CD4-positive, alpha-beta T cell treated with Interleukin-4 for 4 hours (primary cell): ENCODE results near the gene TP53.
"Not testable (repeated sequence)": the region's sequence is repeated elsewhere in the genome, so short reads cannot be mapped to it uniquely, and the experiment has no call there.

ENCODE experiments used
- DNase-seq: peaks from one replicate; pipeline ENCODE4 v3.0.0-alpha.2; 2020

TP53 gene

DNA sequence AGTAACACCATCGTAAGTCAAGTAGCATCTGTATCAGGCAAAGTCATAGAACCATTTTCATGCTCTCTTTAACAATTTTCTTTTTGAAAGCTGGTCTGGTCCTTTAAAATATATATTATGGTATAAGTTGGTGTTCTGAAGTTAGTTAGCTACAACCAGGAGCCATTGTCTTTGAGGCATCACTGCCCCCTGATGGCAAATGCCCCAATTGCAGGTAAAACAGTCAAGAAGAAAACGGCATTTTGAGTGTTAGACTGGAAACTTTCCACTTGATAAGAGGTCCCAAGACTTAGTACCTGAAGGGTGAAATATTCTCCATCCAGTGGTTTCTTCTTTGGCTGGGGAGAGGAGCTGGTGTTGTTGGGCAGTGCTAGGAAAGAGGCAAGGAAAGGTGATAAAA lies 14.1 kb downstream of the TP53 start:
- peak; percentile 31 for DNase-seq

DNA sequence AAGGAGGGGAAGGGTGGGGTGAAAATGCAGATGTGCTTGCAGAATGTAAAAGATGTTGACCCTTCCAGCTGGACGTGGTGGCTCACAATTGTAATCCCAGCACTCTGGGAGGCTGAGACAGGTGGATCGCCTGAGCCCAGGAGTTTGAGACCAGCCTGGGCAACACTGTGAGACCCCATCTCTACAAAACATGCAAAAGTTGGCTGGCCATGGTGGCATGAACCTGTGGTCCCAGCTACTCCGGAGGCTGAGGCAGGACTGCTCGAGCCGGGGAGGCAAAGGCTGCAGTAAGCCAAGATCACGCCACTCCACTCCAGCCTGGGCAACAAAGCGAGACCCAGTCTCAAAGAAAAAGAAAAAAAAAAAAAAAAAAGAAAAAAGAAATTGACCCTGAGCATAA lies 18.8 kb downstream of the TP53 start:
- DNase-seq: no peak

DNA sequence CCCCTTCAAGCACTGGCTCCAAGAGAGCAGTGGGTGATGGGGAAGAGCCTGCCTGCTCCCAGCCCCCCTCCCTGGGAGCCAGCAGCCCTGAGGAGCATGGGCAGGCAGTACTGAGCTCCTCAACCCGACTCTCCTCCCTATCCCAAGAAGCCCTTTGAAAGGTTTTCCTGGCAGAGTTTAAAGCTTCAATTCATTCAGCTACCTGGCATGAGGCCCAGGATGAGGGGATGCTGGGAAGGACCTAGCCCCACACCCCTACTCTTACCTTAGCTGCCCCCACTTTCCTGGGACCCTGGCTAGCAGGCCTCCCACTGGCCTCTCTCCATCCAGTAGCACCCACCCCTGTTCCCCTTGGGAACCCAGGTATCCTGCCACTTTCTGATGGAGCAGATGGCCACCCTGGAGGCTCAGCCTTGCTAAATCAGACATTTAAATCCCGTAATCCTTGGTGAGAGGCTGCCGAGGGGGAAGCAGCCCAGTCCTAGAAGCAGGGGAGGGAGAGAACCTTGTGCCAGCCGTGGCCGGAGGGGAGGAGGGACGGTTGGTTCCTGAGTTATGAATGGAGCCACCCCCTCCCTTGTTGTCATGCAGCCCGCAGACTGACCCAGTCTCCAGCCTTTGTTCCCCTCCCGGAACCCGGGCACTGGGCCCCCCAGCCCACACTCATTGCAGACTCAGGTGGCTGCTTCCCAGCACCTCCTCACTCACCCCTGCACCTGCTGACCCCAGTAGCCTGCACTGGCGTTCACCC lies 19.5 kb downstream of the TP53 start:
- no peak for DNase-seq

DNA sequence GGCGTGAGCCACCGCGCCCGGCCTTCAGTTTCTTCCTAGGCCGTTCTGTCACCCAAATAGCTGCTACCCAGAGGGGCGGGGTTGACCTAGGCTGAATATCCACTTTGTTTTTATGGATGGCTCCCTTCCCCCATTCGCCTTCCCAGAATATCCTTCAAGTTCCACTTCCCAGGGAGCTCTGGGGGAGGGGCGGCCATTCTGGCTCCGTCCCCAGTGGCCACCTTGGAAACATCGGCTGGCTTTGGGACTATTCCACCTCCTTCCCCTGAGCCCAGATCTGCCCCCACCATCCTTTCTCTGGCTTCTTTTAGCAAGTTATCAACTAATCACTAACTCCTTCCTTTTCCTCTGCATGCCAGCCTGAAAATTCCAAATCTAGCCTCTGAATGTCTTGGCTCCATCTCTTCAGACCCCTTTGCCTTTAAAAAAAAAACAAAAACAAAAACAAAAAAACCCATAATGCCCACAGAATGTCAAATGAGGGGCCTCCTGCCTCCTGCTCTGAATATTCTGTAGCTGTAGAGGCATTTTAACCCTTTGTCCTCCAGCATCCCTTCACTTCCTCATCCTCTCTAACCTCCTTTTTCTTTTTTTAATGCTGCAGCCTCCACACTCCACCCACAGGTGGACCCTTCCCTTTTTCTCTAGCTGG lies 30.2 kb downstream of the TP53 start:
- DNase-seq: no peak

DNA sequence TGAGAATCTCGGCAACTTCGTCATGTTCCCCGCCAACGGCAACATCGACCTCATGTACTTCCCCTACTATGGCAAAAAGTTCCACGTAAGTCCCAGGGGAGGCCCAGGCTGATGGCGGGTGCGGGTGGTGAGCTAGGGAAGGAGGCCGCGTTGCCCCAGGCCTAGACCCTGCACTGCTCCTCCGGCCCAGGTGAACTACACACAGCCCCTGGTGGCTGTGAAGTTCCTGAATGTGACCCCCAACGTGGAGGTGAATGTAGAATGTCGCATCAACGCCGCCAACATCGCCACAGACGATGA lies 31.8 kb downstream of the TP53 start:
- DNase-seq: no peak

DNA sequence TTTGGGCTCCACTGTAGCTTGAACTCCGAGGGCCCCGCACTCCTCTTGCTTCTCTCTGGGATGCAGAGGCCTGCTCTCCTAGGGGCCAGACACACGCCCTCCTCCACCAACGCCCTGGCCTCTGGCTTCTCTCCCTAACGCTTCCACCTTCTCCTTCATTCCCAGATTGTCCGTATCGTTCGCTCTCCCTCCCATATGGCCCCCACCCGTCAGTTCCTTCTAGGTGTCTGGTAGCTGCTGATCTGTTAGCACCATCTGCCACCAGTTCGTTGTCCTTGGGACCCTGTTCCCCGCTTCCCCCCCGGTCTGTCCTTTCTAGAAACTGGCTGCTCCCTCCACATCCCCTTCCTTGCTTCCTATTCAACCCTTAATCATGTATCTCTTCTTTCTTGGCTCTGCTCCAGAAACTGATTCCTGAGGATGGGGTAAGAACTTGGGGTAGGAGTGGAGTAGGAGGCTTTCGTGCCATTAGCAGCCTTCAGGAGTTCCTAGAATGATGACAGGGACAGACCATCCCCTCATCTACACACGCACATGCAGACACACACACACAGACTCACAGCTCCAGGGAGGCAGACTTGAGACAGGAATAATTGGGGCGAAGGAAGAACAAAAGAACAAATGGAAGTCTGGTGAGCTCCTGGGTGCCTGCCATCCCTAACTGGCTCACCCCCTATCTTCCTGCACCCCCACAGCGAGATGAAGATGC lies 32.3 kb downstream of the TP53 start:
- no peak for DNase-seq

DNA sequence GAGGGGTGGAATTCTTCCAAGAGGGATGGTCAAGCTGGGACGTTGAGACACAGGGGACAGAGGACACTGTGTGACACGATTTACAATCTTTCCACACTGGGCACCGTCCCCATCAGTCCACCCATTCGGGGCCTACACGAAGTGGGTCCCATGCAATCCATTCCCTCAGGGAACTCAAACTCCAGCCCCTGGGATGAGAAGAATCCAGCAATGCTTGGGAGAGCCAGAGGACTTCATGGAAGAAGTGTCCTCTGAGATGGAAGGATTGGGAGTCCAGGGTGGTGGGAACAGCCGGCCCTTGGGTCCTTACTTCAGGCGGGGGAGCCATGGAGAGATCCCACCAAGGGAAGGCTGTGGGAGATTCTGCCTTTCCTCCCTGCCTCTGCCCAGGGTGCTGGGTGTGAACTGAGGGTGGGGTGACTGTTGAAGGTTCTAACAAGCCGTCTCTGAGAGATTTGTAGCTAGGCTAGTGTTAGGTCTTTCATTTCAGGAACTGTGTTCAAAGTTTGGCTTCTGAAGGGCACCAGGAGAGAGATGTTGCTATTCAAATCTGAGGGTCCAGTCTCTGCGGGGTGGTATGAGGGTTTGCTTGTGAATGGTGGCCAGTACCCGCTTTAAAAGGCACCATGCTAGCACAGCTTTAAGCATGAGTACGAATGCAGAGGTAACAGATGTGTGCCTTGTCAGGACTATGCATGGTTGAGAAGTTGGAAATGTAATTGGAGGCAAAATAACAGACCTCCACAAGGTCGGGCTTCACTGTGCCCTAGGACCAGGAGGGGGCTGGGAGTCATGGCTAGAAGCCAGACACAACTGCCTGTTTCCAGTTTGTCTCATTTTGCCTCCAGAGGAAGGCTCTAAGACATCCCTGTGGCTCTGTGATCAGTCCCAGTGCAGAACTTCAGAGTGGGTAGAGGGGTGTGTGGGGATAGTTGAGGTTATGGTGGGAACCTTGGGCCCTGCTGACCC lies 34.6 kb downstream of the TP53 start:
- no peak for DNase-seq

DNA sequence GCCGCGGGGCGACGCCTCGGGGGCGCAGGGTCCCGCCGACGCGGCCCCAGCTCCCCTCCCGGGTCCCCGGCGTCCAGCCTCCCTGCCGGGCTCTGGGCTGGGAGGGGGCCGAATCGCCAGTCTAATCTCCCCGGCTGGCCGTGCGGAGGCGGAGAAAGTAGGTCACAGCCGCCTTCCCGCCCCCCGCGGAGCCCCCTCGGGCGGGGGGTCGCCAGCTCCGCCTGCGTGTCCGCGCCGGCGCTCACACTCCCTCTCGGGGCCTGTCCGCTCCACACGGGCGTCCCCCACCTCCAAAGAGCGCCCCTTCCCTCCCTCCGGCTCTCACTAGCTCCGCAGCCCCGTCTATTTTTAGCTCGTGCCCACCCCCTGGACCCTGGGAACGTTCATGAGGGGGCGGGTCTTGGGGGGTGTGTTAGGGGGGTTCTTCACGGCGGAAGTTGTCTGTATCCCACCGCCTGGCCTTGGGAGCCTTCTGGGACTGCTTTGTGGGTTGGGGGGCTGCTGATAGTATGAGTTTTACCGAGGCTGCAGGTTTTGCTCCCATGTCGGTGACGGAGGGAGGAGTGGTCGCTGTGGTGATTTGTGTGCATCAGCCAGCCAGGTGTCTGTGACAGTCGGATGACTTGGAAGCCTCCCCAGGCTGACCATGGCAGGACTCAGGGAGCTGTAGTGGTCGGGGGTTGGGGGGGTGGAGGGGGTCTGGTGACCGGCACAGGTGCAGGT lies 35.5 kb downstream of the TP53 start:
- DNase-seq: no peak

DNA sequence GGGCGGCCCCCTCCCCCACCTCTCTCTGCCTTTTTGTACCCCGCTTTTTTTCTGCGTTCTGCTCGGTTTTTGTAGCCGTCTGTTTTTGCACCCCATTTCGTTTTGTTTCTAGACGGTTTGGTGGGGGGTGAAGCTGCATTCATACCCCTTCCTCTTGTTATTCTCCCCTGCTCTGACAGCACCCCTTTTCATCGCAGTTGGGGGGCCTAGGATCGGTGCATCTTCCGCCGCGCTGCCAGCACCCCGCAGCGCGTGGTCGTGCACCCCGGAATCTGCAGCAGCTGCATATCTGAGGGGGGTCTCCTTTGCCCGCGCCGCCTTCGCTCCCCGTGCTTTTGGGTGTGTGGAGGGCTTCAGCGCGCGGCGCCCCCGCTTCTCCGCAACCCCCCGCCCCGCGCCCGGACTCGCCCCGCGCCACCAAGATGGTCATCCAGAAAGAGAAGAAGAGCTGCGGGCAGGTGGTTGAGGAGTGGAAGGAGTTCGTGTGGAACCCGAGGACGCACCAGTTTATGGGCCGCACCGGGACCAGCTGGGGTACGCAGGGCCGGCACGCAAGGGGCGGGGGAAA lies 36.1 kb downstream of the TP53 start:
- DNase-seq: no peak

DNA sequence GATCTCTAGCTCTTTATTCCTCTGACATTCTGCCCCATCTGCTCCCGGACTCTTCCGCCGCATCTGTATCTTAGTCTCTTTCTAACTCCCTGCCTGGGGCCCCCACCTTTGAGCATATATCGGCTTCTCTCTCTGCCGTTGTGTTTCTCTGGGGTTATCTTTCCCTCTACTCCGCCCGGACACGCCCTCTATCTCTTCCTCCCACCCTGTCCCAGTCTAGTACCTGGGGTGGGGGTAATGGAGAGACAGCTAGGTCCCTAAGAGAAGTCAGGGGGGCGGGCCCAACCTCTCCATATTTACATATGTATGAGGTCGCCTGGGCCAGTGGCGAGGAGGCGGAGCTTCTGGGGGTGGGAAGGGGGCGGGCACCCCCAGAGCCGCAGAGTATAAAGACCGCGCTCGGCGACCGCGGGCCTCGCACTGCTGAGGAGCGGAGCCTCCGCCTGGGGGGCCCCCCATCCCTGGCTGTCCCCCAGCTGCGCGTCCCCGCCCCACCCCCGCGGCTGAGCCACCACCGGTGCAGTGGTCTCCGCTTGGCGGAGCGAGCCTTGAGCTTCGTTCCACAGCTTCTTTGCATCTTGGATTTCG lies 36.7 kb downstream of the TP53 start, which contains the start of gene ATP1B2:
TSS of gene ATP1B2 (plus strand) at position 418 of the 588 bp plus-strand sequence. CDS start 593 bp downstream, outside the sequence.
- DNase-seq: peak; percentile 65

DNA sequence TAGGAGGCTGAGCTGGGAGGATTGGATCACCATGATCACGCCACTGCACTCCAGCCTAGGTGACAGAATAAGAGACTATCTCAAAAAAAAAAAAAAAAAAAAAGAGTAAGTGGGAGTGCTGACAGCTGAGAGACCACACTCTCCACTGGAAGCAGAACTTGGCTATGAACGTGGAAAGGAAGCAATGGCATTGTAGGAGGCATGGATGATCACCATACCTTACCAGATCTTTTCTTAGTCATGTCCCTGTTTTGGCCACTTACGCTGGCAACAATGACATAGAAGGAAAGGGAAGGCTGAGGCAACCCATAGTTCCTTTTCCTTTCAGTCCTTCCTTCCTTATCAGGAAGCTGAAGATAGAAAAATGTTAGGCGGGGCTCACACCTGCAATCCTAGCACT lies 40.3 kb downstream of the TP53 start:
- no peak for DNase-seq

DNA sequence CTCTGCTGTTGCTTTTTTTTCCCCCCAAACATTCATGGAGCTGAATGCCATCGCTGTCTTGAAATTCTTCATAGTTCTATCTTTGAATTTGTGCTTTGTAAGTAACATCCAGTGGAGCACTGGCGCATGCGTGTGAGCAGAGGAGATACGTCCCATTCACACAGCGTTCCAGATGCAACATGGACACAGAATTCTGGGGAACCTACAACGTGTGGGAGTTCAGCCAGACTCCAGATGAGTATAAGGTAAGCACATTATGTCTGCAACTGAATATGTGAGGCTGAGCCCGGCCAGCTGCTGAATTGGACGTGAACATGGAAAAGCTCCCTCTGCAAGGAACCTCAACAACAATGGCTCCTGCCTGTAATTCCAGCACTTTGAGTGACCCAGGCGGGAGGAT lies 40.8 kb downstream of the TP53 start:
- no peak for DNase-seq

DNA sequence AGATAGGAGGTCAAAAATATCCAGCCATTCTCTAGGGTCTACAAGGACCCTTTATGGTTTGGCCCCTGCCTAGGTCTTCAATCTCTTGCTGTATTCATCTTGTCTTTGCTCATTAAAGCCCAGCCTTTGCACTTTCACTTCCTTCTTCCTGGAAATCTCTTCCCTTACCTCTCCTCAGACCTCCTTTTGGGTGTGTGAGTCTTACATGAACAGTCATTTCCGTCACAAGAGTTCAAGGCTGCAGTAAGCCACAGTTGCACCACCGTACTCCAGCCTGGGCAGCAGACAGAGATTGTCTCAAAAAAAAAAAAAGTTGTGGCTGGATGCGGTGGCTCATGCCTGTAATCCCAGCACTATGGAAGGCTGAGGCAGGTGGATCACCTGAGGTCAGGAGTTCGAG lies 42.5 kb downstream of the TP53 start:
- no peak for DNase-seq

DNA sequence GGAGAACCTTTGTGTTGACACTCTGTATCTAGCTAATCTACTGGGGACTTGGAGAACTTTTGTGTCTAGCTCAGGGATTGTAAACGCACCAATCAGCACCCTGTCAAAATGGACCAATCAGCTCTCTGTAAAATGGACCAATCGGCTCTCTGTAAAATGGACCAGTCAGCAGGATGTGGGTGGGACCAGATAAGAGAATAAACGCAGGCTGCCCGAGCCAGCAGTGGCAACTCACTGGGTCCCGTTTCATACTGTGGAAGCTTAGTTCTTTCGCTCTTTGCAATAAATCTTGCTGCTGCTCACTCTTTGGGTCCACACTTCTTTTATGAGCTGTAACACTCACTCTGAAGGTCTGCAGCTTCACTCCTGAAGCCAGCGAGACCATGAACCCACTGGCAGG lies 45.7 kb downstream of the TP53 start:
- not testable (repeated sequence) for DNase-seq

DNA sequence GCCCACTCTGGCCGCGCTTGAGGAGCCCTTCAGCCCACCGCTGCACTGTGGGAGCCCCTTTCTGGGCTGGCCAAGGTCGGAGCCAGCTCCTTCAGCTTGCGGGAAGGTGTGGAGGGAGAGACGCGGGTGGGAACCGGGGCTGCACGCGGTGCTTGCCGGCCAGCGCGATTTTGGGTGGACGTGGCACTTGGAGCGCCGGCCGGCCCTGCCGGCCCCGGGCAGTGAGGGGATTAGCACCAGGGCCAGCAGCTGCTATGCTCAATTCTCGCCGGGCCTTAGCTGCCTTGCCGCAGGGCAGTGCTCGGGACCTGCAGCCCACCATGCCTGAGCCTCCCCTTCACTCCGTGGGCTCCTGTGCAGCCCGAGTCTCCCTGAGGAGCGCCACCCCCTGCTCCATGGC lies 46.5 kb downstream of the TP53 start:
- DNase-seq: no peak

DNA sequence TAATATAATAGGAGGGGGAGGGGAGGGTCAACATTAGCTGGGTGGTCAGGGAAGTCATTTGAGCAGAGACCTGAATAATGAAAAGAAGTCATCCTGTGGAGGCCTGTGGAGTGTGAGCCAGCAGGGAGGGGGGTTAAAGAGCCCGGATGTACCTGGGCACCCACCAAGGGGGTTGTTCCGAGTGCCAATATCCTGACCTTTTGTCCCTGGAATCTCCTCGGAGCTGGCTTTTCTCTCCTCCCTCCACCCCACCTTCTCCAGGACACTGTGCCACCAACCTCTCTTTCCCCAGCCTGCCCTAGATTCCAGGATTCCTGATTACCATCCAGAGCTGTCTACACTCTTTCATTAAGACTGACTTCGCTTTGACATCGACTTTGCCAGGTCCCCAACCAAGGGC lies 51.1 kb downstream of the TP53 start:
- no peak for DNase-seq

DNA sequence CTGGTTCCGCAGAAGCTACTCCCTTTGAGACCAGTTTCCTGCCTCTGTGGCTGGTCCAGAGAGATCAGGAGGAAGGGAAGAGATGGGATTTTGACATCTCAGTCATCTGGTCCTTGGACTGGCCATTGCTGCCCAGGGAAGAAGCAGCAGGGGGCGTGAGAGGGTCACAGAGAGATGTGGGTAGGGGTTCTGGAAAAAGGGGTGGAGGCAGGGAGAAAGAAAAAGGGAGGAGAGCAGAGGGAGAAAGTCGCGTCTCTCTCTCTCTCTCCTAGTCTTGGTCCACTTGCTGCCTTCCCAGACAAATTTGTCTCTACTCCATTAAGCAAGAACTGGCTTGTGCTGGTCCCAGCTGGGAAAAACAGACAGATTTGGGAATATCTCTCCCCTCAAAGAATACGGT lies 52.9 kb downstream of the TP53 start:
- DNase-seq: no peak

DNA sequence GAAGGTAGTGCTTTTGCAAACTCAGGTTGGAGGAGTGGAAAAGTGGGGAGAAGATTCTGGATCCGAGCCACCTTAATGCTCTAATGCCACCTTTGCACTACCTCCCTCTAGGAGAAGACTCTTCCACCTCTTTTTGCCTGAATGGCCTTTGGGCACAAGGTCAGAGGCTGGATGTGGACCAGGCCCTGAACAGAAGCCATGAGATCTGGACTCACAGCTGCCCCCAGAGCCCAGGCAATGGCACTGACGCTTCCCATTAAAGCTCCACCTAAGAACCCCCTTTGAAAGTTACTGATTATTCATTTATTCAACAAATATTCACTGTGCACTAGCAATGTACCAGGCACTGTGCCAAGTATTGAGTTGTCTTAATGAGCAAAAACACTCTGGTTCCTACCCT lies 54.2 kb downstream of the TP53 start:
- DNase-seq: no peak

DNA sequence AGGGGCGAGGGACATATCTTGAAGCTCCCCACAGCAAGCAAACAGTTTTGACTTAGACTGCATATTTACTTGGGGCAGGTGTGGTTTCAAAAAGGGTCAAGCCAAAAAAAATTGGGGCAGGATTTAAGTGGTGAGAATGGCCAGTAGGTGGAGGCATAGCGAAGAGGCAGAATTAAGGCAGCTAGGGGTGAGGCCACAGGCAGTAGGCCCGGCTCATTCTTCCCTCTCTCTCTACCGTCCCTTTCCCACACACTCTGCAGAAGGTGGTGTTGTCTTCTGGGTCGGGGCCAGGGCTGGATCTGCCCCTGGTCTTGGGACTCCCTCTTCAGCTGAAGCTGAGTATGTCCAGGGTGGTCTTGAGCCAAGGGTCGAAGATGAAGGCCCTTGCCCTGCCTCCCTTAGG lies 54.8 kb downstream of the TP53 start:
- DNase-seq: peak; percentile 29

DNA sequence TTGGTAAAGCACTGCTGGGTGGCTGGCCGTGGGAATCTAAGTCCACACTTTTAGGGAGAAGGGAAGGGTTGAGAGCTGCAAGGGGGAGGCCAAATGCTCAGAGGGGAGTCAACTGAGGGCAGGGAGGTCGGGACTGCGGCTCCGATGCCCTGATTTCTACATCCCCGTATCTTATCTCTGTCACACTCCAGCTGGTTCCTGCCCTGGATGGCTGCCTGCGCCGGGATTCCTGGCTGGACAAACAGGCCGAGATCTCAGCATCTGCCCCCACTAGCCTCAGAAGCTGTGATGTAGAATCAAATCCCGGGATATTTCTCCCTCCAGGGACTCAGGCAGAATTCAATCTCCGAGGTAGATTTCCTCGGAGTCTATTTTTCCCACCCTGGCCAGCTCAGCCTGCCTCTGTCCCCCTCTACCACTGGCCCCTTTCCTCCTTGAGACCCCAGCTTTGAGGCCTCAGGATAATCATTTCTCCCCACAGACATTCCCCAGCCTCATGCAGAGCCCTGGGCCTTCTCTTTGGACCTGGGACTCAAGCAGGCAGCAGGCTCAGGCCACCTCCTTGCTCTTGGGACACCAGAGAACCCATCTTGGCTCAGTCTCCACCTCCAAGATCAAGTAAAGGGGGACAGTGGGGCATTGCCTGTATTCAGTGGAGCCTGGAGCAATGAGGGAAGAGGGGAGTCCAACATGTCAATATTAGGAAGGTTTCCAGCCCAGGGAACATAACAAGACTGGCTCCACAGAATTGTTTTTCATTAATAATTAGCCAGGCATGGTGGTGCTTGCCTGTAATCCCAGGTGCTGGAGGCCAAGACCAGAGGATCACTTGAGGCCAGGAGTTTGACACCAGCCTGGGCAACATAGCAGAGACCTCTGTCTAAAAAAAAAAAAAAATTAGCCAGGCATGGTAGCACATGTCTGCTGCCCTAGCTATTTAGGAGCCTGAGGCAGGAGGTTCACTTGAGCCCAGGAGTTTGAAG lies 55.6 kb downstream of the TP53 start:
- no peak for DNase-seq
